Stimulated activated CD8-positive, alpha-beta memory T cell treated with anti-CD3 and anti-CD28 coated beads, Interleukin-12 subunit alpha, Interleukin-12 subunit beta, amount 100 ng/mL, for 24 hours (primary cell): ENCODE data around the gene PCDHGB6.
"Not testable (repeated sequence)": the region's sequence is repeated elsewhere in the genome, so short reads cannot be mapped to it uniquely, and the experiment has no call there.

Experiments used
- DNase-seq: peaks from one replicate; pipeline ENCODE4 v3.0.0-alpha.2; 2020; ENCODE audit errors: extremely low read depth

PCDHGB6 gene

DNA sequence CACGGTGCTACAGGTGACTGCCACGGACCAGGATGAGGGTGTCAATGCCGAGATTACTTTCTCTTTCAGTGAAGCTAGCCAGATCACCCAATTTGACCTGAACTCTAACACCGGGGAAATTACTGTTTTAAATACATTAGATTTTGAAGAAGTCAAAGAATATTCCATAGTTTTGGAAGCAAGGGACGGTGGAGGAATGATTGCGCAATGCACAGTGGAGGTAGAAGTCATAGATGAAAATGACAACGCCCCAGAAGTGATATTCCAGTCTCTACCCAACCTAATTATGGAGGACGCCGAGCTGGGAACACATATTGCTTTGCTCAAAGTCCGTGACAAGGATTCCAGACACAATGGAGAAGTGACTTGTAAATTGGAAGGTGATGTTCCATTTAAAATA, 19.2 kb upstream of the PCDHGB6 start:
- DNase-seq, result no peak

- DNase-seq, result no peak
Observed at GRCh38 chr5:141389153-141390042, 18.4 kb upstream of the PCDHGB6 start.

DNA sequence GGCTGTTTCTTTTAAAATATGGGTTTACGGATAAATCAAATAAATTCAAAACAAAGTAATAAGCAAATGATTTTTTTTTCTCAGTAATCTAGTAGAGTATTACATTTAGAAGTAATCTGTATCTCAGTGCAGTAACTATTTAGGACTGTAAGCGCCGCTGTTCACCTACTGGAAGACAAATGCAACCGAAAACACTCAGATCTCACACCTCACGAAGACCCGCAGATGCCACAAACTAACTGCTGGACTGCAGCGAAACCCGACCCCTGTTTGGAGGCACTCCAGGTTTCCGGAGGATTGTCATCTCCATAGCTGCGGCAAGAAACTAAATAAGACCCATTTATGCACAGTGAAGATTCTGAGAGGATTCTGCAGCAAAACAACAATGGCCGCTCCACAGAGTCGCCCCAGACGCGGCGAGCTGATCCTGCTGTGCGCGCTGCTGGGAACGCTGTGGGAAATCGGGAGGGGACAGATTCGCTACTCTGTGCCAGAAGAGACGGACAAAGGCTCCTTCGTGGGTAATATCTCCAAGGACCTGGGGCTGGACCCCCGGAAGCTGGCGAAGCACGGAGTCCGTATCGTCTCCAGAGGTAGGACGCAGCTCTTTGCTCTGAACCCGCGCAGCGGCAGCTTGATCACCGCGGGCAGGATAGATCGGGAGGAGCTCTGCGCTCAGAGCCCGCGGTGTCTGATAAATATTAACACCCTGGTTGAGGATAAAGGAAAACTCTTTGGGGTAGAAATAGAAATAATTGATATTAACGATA, 15.2 kb upstream of the PCDHGB6 start, which contains the start of gene PCDHGA8:
TSS of gene PCDHGA8 (plus strand) at position 205 of the 770 bp plus-strand sequence. CDS start at position 386, 181 bp downstream.
- no peak for DNase-seq

DNA sequence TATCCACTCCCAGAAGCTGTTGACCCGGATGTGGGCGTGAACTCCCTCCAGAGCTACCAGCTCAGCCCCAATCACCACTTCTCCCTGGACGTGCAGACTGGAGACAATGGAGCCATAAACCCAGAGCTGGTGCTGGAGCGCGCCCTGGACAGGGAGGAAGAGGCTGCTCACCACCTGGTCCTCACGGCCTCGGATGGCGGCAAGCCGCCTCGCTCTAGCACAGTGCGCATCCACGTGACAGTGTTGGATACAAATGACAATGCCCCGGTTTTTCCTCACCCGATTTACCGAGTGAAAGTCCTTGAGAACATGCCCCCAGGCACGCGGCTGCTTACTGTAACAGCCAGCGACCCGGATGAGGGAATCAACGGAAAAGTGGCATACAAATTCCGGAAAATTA, 14.6 kb upstream of the PCDHGB6 start:
- no peak for DNase-seq

DNA sequence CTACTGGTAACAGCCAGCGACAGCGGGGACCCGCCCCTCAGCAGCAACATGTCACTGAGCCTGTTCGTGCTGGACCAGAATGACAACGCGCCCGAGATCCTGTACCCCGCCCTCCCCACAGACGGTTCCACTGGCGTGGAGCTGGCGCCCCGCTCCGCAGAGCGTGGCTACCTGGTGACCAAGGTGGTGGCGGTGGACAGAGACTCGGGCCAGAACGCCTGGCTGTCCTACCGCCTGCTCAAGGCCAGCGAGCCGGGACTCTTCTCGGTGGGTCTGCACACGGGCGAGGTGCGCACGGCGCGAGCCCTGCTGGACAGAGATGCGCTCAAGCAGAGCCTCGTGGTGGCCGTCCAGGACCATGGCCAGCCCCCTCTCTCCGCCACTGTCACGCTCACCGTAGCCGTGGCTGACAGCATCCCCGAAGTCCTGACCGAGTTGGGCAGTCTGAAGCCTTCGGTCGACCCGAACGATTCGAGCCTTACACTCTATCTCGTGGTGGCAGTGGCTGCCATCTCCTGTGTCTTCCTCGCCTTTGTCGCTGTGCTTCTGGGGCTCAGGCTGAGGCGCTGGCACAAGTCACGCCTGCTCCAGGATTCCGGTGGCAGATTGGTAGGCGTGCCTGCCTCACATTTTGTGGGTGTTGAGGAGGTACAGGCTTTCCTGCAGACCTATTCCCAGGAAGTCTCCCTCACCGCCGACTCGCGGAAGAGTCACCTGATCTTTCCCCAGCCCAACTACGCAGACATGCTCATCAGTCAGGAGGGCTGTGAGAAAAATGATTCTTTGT, 13.2 kb upstream of the PCDHGB6 start:
- DNase-seq, result not testable (repeated sequence)

DNA sequence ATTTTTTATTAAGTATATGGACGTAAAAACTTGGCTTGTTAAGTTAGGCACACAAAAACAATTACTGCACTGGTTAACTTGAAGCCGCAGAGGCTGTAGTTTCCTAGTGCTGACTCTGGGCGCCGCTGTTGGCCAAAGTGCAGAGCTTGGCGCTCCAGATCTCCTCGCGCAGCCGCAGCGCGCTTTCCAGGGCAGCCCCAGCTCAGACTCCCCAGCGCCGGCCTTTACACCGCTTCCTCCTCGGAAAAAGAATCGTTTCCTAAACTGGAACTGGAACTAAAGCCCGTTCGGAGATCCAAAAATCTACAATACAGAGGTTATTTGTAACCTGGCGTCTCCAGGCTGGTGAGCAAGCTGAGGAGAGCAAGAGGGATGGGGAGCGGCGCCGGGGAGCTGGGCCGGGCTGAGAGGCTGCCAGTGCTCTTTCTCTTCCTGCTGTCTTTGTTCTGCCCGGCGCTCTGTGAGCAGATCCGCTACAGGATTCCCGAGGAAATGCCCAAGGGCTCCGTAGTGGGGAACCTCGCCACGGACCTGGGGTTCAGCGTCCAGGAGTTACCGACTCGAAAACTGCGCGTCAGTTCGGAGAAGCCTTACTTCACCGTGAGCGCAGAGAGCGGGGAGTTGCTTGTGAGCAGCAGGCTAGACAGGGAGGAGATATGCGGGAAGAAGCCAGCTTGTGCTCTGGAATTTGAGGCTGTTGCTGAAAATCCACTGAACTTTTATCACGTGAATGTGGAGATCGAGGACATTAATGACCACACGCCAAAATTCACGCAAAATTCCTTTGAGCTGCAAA, 9.9 kb upstream of the PCDHGB6 start, which contains the start of gene PCDHGB5:
TSS of gene PCDHGB5 (plus strand) at position 192 of the 796 bp plus-strand sequence. CDS start at position 373, 181 bp downstream.
- DNase-seq, result not testable (repeated sequence)

- no peak for DNase-seq
Observed at GRCh38 chr5:141398608-141399007, 9.2 kb upstream of the PCDHGB6 start.

GRCh38 chr5:141399555-141400258, 8.1 kb upstream of the PCDHGB6 start:
- DNase-seq, result no peak

GRCh38 chr5:141402553-141403243, 5.1 kb upstream of the PCDHGB6 start, which contains the start of gene PCDHGA9:
Gene PCDHGA9, plus strand, starts transcription at chr5:141402778. Its CDS starts 175 bp downstream, at chr5:141402953.
- no peak for DNase-seq

GRCh38 chr5:141403387-141403786, 4.4 kb upstream of the PCDHGB6 start:
- DNase-seq, result no peak

- DNase-seq, result no peak
Observed at GRCh38 chr5:141409598-141410306, 1.9 kb downstream of the PCDHGB6 start.

GRCh38 chr5:141411575-141411974, 3.8 kb downstream of the PCDHGB6 start:
- no peak for DNase-seq

- DNase-seq, result no peak
Observed at GRCh38 chr5:141412854-141413539, 5.2 kb downstream of the PCDHGB6 start, which contains the start of gene PCDHGA10. Gene PCDHGA10, plus strand, starts transcription at chr5:141412987. Its CDS starts 189 bp downstream, at chr5:141413176.

- DNase-seq, result no peak
Observed at GRCh38 chr5:141413540-141414069, 5.8 kb downstream of the PCDHGB6 start.

DNA sequence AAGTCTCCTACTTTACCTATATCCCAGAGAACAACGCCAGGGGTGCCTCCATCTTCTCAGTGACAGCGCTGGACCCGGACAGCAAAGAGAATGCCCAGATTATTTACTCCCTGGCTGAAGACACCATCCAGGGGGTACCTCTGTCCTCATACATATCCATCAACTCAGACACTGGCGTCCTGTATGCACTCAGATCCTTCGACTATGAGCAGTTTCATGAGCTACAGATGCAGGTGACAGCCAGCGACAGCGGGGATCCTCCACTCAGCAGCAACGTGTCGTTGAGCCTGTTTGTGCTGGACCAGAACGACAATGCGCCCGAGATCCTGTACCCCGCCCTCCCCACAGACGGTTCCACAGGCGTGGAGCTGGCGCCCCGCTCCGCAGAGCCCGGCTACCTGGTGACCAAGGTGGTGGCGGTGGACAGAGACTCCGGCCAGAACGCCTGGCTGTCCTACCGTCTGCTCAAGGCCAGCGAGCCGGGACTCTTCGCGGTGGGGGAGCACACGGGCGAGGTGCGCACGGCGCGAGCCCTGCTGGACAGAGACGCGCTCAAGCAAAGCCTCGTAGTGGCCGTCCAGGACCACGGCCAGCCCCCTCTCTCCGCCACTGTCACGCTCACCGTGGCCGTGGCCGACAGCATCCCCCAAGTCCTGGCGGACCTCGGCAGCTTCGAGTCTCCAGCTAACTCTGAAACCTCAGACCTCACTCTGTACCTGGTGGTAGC, 6.9 kb downstream of the PCDHGB6 start:
- not testable (repeated sequence) for DNase-seq

DNA sequence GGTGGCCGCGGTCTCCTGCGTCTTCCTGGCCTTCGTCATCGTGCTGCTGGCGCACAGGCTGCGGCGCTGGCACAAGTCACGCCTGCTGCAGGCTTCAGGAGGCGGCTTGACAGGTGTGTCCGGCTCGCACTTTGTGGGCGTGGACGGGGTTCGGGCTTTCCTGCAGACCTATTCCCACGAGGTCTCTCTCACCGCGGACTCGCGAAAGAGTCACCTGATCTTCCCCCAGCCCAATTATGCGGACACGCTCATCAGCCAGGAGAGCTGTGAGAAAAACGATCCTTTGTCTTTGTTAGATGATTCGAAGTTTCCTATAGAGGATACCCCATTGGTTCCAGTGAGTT, 7.4 kb downstream of the PCDHGB6 start:
- not testable (repeated sequence) for DNase-seq

DNA sequence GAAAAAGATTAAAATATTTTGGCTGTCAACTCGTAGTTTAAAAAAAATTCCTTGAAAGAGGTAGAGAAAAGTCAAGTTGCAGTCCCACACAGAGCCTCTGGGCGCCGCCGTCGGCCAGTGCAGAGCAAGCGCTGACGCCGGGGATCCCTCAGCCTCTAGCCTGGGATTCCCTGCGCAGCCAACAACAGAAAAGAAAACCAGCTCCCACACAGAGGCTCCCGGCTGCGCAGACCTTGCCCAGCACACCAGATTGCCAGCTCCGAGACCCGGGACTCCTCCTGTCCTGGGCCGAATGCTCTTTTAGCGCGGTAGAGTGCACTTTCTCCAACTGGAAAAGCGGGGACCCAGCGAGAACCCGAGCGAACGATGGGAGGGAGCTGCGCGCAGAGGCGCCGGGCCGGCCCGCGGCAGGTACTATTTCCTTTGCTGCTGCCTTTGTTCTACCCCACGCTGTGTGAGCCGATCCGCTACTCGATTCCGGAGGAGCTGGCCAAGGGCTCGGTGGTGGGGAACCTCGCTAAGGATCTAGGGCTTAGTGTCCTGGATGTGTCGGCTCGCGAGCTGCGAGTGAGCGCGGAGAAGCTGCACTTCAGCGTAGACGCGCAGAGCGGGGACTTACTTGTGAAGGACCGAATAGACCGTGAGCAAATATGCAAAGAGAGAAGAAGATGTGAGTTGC, 9.8 kb downstream of the PCDHGB6 start, which contains the start of gene PCDHGB7:
TSS of gene PCDHGB7 (plus strand) at position 184 of the 679 bp plus-strand sequence. CDS start at position 367, 183 bp downstream.
- not testable (repeated sequence) for DNase-seq
